ENCODE results near the gene GAPVD1. TPM values are rescaled to one million over a fixed set of nuclear protein-coding genes. Genes with fewer than 3 reads are reported as not detected.

Gene GAPVD1
- total and polyA plus RNA-seq, 2 of the 13 experiments (the other 11 are each of a cell fraction or from before 2014, with no cell fraction given): 11.1 to 33.2 TPM

DNA sequence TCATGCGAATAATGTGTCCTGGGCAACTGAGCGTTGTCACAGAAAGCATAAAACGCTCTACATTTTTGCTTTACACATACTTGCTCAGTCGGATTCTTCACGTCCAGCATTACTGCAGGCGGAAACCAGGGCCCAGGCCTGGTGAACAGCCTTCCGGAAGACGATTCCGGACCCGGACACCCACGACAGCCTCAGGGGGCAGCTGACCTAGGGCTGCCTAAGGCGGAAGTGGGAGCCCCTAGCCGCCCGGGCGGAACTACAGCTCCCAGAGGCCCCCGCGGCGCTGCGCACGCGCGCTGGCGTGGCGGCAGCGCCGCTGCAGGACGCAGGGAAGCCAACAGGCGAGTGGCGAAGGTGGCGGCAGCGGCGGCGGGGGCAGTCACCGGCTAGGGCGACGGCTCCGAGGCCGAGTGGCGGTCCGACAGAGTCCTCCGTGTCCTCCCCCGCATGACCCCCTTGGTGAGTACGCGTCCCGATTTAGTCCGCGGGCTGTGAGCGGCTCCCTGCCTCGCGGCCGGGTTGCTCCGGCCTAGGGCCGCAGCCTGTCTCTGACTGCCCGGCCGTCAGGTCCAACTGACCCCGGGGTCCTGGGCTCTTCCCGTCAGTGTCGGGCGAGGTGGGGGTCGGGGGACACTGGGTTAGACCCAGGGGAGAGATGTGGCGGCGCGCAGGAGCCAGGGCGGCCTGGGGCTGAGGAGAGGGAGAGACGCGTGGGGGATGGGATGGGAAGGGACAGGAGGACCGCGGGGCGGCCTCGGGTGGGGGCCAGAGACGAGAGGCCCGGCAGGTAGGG is at the start of gene GAPVD1 (continued):
- TF ChIP-seq, protein P1, sequence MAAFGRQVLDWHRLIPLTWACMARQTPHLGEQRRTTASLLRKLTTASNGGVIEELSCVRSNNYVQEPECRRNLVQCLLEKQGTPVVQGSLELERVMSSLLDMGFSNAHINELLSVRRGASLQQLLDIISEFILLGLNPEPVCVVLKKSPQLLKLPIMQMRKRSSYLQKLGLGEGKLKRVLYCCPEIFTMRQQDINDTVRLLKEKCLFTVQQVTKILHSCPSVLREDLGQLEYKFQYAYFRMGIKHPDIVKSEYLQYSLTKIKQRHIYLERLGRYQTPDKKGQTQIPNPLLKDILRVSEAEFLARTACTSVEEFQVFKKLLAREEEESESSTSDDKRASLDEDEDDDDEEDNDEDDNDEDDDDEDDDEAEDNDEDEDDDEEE (CRISPR knock-in tag; IDR thresholded peaks at IDR 0.05): peak; percentile 71; the same call in 1 of the 2 replicates
- TF ChIP-seq ZNF326 (CRISPR knock-in tag; IDR thresholded peaks at IDR 0.05; ENCODE audit: borderline replicate concordance): no peak
- TF ChIP-seq THAP11 (CRISPR knock-in tag; IDR thresholded peaks at IDR 0.05): peak; percentile 99
- TF ChIP-seq, protein P2, sequence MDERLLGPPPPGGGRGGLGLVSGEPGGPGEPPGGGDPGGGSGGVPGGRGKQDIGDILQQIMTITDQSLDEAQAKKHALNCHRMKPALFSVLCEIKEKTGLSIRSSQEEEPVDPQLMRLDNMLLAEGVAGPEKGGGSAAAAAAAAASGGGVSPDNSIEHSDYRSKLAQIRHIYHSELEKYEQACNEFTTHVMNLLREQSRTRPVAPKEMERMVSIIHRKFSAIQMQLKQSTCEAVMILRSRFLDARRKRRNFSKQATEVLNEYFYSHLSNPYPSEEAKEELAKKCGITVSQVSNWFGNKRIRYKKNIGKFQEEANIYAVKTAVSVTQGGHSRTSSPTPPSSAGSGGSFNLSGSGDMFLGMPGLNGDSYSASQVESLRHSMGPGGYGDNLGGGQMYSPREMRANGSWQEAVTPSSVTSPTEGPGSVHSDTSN (CRISPR knock-in tag; IDR thresholded peaks at IDR 0.05): no peak
- TF ChIP-seq CREBL2 (CRISPR knock-in tag; IDR thresholded peaks at IDR 0.05; ENCODE audit: borderline replicate concordance): no peak
- TF ChIP-seq, protein P3, sequence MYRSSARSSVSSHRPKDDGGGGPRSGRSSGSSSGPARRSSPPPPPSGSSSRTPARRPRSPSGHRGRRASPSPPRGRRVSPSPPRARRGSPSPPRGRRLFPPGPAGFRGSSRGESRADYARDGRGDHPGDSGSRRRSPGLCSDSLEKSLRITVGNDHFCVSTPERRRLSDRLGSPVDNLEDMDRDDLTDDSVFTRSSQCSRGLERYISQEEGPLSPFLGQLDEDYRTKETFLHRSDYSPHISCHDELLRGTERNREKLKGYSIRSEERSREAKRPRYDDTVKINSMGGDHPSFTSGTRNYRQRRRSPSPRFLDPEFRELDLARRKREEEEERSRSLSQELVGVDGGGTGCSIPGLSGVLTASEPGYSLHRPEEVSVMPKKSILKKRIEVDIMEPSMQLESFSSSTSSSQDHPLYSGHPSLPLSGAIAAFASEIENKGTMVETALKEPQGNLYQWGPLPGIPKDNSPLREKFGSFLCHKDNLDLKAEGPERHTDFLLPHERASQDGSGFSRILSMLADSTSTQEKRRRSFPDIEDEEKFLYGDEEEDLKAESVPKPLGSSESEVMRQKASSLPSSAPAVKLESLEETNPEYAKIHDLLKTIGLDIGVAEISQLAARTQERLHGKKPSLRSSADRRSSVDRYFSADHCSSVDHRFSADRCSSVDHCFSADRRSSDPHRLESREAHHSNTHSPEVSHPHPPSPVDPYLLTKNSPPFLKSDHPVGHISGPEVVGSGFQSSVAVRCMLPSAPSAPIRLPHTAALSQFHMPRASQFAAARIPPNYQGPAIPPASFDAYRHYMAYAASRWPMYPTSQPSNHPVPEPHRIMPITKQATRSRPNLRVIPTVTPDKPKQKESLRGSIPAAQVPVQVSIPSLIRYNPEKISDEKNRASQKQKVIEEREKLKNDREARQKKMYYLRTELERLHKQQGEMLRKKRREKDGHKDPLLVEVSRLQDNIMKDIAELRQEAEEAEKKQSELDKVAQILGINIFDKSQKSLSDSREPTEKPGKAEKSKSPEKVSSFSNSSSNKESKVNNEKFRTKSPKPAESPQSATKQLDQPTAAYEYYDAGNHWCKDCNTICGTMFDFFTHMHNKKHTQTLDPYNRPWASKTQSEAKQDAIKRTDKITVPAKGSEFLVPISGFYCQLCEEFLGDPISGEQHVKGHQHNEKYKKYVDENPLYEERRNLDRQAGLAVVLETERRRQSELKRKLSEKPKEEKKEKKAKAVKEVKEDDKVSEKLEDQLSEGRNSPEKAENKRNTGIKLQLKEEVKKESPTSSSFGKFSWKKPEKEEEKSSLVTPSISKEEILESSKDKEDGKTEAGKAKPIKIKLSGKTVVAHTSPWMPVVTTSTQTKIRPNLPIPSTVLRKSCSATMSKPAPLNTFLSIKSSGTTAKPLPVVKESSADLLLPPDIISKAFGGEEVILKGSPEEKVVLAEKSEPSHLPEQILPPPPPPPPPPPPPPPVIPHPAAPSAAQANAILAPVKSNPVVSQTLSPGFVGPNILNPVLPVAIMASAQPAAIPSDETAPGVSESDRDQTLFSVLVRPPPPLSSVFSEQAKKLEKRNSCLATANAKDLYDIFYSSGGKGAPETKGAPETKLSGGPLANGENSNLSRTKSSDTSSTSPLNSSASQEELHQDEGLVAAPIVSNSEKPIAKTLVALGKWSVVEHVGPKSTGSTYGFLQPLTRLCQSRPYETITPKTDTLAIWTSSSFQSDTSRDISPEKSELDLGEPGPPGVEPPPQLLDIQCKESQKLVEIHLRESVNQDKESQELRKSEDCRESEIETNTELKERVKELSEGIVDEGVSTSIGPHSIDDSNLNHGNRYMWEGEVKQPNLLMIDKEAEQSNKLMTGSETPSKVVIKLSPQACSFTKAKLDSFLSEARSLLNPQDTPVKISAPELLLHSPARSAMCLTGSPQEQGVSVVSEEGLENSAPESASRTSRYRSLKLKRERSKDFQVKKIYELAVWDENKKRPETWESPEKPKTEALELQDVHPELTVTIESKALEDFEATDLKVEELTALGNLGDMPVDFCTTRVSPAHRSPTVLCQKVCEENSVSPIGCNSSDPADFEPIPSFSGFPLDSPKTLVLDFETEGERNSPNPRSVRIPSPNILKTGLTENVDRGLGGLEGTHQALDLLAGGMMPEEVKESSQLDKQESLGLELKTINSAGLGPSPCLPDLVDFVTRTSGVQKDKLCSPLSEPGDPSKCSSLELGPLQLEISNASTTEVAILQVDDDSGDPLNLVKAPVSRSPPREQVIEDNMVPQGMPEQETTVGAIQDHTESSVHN (CRISPR knock-in tag; IDR thresholded peaks at IDR 0.05): 0 out of 2 replicates have a peak, but pooled peaks have one; percentile 56
- TF ChIP-seq ZNF33A (CRISPR knock-in tag; IDR thresholded peaks at IDR 0.05; ENCODE audit: borderline replicate concordance): no peak
- no peak for TF ChIP-seq NONO (IDR thresholded peaks at IDR 0.05)
- TF ChIP-seq NONO (CRISPR knock-in tag; conservative IDR thresholded peaks at IDR 0.05): peak; percentile 44; the same call in 1 of the 2 replicates
- TF ChIP-seq, protein P4, sequence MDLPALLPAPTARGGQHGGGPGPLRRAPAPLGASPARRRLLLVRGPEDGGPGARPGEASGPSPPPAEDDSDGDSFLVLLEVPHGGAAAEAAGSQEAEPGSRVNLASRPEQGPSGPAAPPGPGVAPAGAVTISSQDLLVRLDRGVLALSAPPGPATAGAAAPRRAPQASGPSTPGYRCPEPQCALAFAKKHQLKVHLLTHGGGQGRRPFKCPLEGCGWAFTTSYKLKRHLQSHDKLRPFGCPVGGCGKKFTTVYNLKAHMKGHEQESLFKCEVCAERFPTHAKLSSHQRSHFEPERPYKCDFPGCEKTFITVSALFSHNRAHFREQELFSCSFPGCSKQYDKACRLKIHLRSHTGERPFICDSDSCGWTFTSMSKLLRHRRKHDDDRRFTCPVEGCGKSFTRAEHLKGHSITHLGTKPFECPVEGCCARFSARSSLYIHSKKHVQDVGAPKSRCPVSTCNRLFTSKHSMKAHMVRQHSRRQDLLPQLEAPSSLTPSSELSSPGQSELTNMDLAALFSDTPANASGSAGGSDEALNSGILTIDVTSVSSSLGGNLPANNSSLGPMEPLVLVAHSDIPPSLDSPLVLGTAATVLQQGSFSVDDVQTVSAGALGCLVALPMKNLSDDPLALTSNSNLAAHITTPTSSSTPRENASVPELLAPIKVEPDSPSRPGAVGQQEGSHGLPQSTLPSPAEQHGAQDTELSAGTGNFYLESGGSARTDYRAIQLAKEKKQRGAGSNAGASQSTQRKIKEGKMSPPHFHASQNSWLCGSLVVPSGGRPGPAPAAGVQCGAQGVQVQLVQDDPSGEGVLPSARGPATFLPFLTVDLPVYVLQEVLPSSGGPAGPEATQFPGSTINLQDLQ (CRISPR knock-in tag; IDR thresholded peaks at IDR 0.05): no peak
- no peak; the same call in 1 of the 2 replicates for TF ChIP-seq ZNF335 (CRISPR knock-in tag; IDR thresholded peaks at IDR 0.05)
- TF ChIP-seq, protein P5, sequence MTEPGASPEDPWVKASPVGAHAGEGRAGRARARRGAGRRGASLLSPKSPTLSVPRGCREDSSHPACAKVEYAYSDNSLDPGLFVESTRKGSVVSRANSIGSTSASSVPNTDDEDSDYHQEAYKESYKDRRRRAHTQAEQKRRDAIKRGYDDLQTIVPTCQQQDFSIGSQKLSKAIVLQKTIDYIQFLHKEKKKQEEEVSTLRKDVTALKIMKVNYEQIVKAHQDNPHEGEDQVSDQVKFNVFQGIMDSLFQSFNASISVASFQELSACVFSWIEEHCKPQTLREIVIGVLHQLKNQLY (CRISPR knock-in tag; IDR thresholded peaks at IDR 0.05): no peak
- peak; percentile 83; the same call in 1 of the 2 replicates for TF ChIP-seq MTA1 (CRISPR knock-in tag; IDR thresholded peaks at IDR 0.05; ENCODE audit: borderline replicate concordance)
- TF ChIP-seq POLR2G (IDR thresholded peaks at IDR 0.05; ENCODE audit: low read depth, low read length): peak; percentile 91
